Skin of body (tissue), 2 donors: Measurements from ENCODE around the gene FBXO11. TPM values are rescaled to one million over a fixed set of nuclear protein-coding genes. Genes with fewer than 3 reads are reported as not detected.
A peak's percentile ranks its signal among the peaks of the same experiment; 100 is the strongest.
"Not testable (repeated sequence)": the region's sequence is repeated elsewhere in the genome, so short reads cannot be mapped to it uniquely, and the experiment has no call there.

ENCODE experiments used
- DNase-seq: peaks from one replicate; lab custom pipeline; 2025; lab: John Stamatoyannopoulos, UW
- total RNA-seq: library from RNA; depleted of rRNA; stranded (reverse); fragments of >200 nt; gene quantifications from one replicate; pipeline ENCODE4 v1.2.3, GENCODE V29; 2014

FBXO11 gene
- total RNA-seq, 1 donor from 2014 or later = 109 TPM

DNA sequence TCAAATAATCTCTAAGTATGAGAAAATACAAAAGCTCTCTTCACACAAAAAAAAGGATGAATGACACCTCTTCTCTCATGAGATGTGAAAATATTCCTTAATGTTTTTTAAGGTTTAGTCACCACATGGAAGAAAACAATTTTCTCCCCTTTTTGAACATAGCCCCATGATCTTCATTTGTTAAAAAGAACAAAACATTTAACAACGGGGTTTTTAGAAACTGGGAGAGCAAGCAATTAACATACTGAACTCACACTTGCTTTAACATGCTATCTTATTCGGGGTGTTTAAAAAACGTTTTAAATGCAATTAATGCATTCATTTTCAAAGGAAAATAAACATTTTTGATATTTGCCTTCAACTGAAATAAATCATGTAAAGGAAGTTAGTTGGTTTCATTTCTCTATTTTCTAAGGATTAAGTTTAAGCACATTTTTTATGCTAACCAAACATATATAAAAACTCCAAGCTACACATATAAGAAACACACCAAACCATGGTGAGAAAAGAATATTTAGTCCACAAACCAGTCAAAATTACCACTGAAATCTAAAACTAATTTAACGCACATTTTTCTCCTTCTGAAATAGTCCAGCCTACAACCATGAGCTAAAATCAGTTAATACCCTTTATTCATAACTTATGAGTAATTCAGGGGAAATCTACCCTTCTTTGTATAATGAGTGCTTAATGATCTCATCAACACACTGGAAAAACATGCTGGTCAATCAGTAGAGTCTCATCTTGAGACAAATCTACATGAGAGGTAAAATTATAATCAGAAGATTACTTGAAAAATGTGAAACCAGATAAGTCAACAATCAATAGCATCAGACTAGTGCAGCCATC lies 8.2 kb downstream of the FBXO11 start:
- no peak for DNase-seq

DNA sequence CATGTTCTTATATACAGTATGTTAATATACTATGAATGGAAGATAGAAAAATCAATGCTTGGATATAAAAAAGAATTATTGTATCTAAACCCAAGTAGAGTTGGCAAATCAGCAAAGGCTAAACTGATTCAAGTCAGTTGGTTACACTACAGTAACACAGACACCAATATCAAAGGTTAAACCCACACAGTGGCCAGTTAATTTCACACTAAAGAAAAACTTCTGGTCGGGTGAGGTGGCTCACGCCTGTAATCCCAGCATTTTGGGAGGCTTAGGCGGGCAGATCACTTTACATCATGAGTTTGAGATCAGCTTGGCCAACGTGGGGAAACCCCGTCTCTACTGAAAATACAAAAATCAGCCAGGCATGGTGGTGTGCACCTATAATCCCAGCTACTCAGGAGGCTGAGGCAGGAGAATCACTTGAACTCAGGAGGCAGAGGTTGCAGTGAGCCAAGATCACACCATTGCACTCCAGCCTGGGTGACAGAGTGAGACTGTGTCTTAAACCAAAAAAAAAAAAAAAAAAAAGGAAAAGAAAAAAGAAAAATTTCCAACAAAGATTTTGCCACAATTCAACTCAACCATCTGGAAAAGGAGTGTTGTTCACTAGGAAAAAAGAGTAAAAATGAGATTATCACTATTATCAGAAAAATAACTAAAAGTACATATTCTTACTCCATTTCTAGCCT lies 9.0 kb downstream of the FBXO11 start:
- not testable (repeated sequence) for DNase-seq

DNA sequence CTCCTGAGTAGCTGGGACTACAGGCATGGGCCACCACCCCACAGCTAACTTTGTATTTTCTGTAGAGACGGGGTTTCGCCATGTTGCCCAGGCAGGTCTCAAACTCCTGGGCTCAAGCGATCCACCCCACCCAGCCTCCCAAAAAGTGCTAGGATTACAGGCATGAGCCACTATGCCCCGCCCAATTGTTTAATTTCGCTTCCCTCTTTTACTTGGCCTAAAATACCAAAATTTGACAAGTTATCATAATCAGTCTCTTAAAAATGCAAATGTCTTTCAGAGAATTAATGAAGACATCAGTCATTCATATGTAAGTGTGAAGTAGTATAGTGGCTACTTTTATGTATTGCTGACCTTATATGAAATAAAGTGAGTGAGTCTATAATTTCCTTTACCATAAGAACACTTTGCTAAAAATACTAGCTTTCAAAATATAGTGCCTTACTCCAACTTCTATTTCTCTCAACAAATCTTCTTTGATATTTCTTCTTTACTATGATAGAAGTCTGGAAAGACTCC lies 9.8 kb downstream of the FBXO11 start:
- no peak for DNase-seq

DNA sequence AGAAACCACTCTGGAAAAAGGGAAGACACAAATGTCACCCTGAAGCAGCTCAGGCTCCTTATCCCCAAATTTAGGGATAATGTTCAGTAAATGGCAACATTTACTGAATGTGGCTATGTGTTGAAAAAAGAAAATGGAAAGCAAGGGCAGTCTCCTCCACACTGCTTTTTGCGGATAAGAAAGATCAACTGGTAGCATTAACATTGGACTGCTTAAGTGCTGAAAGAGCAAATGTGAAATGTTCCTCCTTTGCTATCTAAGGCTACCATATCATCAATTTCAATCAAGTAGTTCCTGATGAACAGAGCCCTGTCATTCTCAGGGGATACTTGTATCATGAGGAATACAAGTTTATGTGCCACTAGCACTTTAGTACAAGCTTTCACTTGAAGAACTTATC lies 12.5 kb downstream of the FBXO11 start:
- no peak for DNase-seq

DNA sequence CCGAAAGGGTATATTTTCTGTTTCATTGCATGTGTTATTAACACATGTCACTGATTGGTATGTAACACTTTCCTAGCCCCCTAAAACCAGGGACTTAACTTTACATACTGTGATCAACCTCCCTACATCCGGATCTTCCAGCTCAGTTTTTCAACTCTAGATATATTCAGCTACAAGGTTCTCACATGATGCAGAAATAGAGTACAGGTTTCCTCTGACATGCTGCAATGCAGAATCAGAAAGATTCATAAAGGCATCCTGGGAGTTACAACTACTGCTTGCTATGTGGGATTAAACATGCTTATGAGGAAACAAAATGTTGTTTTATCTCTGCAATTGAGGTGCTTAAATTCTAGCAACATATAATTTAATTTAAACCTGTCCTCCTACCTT lies 14.0 kb downstream of the FBXO11 start:
- DNase-seq = no peak

DNA sequence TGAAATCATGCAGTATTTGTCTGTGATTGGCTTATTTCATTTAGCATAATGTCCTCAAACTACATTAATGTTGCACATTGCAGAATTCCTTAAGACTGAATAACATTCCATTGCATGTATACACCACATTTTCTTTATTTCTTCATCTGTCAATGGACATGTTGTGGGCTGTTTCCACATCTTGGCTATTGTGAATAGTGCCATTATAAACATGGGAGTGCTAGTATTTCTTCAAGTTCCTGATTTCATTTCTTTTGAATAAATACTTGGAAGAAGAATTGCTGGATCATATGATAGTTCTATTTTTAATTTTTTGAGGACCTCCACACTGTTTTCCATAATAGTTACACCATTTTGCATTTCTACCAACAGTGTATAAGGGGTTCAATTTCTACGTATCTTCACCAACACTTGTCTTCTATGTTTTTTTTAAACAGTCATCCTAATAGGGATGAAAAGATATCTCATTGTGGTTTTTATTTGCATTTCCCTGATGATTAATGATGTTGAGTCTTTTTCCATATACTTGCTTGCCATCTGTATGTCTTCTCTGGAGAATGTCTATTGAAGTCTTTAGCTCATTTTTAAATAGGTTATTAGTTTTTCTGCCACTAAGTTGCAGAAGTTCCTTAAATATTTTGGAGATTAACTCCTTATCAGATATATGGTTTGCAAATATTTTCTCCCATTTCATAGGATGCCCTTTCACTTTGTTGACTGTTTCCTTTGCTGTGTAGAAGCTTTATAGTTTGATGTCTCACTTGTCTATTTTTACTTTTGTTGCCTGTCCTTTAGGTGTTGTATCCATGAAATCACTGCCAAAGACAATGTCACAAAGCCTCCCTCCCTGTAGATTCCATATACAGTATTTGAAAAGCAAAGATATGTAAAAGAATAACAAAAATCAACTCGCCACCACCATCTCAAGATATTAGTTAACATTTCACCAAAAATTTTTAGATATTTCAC lies 14.6 kb downstream of the FBXO11 start:
- DNase-seq = no peak

DNA sequence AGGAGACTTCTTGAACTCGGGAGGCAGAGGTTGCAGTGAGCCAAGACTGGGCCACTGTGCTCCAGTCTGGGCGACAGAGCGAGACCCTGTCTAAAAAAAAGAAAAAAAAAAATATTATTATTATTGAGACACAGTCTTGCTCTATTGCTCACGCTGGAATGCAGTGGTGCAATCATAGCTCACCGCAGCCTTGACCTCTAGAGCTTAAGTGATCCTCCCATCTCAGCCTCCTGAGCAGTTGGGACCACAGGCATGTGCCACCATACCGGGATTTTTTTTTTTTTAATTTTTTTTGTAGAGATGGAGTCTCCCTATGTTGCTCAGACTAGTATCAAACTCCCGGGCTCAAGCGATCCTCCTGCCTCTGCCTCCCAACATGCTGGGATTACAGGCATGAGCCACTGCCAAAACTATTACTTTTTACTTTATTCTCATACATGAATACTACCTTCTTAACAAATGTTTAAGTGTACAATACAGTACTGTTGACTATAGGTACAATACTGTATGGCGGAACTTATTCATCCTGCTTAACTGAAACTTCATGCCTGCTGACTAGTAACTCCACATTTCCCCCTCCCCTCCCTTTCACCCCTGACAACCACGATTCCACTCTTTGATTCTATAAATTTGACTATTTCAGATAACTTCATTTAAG lies 15.5 kb downstream of the FBXO11 start:
- no peak for DNase-seq

DNA sequence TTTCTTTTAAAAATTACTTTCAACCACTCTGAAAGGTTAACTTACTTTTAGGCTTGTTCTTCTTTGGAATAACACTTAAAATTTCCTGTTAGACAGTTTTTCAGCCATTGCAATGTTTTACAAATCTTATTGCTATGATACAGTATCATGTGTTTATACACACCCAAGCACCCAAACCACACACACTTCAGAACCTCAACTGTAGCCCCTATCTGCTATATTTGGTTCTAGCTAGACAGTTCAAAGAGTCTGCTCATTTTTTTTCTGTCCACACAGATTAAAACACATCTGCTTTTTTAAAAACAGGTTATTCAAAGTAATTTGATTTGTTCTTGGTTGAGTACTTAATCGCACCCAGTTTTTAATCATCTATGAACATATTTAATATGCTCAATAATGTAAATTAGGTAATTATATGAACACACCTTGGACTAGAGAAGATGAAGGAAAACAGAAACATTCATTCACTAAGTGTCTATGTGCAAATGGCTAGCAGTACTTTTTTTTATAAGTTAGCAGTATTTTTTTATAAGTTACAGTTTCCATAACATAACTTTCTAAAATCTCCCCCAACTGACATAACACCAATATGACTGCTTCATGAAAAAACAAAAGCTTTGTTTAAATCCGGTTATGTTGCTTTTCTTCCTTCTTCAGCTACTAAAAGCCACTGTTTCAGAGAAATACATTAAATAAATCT lies 17.6 kb downstream of the FBXO11 start:
- no peak for DNase-seq

DNA sequence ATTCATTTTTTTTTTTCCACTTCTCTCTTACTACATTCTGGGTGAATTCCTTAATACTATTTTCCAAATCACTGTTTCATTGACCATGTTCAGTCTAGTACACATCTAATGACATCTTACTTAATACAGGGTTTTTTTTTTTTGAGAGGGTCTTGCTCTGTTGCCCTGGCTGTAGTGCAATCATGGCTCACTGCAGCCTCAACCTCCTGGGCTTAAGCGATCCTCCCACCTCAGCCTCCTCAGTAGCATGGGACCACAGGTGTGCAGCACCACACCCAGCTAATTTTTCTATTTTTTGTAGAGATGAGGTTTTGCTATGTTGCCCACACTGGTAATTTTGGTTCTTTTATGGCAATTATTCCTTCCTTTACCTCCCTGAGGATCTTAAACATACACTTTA lies 29.4 kb downstream of the FBXO11 start:
- no peak for DNase-seq

DNA sequence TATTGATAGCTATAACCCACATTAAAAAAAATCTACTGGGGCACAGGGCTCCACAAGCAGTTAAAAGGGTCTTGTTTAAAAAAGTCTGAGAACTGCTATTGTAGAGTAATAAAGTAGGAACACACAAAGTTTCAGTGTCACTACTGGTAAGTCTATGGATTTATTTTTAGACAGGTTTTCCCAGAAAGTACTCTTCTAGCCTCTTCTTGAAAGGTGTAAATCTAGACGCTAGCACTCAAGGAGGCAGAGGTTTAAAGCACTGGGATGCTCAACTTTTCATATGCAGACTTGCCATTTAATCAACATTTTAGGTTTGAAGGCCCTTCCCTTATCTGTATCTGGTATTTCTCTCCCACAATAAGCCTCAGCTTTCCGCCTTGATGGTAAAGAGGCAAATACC lies 33.4 kb downstream of the FBXO11 start:
- no peak for DNase-seq

DNA sequence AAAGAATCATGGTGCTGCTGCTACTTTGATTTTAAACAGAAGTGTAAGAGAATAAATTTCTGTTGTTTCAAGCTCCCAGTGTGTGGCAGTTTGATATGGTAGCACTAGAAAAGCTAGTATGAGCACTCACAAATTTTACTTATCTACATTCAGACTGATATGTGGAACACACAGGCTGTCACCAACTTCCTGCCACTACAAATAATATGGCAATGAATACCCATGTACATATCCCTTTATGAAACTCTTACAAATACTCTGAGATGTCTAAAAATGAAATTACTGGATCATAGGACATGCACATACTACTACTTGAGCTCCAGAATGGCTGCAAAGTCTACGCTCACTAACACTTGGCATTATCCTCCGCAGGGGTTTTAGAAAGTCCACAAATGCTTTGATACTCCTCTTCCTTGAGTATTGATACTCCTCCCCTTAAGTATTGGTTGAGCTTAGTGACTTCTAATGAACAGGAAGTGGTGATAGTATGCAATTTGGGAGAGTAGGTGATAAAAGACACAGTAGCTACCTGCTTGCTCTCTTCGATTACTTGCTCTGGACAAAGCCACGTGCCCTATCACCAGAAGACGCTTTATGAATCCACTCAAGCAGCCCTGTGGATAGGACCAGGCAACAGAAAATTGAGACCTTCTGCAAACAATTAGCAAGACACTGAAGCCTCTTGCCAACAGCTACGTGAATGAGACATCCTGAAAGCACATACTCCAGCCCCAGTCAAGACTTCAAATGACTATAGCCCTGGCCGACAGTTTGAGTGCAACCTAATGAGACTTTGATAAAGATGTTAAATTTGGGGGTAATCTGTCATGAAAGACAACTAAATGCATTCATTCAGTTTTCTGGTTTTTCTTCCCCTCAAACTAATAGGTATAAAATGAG lies 35.4 kb downstream of the FBXO11 start:
- no peak for DNase-seq

DNA sequence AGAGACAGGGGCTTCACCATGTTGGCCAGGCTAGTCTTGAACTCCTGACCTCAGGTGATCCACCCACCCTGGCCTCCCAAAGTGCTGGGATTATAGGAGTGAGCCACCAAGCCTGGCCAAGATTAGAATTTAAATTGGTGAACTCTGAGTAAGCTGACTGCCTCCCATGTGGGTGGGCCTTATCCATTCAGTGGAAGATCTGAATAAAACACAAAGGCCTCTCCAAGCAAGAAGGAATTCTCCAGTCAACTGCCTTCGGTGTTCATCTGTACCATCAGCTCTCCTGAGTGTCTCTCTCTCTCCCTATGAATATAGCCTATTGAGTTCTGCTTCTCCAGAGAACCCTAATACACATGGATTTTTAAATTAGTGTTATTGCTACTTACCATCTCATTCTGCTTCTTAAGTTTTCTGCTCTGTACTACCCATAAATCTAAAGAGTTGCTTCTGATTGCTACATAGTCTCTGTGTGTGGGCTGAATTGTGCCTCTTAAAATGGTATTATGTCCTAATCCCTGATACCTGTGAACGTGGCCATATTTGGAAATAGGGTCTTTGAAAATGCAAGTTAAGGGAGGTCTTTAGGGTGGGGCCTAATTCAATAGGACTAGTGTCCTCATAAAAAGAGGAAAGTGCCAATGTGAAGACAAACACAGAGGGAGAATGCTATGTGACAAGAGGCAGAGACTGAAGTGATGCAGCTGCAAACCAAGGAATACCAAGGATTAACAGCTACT lies 36.3 kb downstream of the FBXO11 start:
- DNase-seq = no peak

DNA sequence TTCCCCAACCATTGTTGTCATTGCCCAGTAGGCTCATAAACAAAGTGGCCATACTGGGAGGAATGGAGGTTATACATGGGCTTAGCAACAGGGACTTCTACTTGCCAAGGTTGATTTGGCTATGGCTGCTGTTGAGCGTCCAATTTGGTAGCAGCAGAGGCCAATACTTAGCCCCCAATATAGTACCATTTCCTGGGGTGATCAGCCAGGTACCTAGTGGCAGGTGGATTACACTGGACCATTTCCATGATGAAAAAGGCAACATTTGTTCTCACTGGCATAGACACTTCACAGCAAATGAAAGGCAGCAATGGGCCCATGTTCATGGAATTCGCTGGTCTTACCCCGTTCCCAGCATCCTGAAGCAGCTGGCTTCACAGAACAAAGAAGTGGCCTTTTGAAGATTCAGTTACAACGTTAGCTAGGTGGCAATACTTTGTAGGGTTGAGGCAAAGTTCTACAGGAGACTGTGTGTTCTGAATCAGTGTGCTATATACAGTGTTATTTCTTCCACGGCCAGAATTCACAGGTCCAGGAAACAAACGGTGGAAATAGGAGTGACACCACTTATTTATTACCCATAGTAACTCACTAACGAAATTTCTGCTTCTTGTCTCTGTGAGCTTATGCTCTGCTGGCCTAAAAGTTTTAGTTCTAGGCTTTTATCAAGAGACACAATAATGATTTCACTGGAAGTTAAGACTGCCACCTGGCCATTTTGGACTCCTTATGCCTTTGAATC lies 37.5 kb downstream of the FBXO11 start:
- DNase-seq = no peak

DNA sequence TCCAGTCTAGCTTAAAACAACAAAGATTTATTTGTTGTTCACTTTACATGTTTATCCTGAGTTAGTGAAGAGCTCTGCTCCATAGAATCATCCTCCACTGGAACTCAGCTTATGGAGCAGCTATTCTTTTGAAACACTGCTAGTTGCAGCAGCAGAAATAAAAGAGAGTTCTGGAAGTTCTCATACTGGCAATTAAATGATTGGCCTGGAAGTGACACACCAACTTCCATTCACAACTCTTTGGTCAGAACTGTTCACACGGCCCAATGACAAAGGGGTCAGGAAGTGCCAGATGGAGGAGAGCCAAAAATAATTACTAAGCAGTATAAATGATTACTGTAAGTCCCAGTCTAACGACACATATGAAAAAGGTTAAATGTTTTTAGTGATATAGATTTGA lies 39.1 kb downstream of the FBXO11 start:
- DNase-seq = peak; percentile 42

DNA sequence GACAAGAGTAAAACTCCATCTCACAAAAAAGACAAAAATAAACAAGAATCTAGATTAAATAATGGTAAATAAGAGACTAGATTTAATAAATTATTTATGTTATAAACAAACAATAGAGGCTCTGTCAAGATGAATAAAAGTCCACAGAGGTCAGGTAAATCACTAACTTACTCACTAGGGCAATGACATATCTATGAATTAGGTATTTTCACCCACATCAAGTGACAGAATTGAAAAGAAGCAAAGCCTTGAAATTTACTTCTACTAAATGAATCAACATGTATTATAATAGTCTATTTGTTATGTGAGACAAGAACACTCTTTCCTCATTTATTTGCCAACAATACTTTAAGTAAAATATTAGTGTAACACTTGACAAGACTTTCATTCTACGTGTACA lies 41.7 kb downstream of the FBXO11 start:
- DNase-seq = no peak

DNA sequence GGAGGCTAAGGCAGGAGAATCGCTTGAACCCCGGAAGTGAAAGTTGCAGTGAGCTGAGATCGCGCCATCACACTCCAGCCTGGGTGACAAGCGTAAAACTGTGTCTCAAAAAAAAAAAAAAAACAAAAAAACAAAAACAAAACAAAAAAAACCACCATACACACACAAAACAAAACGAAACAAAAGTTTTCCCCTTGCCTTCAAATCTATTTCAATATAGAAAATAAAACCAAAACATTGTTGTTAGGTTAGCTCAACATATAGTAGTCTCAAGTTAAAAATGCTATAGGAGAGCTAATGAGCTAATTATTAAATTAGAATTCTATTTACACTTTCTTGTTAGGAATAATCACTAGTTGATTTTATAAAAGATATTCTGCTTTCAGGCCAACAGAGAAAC lies 43.3 kb downstream of the FBXO11 start:
- no peak for DNase-seq

DNA sequence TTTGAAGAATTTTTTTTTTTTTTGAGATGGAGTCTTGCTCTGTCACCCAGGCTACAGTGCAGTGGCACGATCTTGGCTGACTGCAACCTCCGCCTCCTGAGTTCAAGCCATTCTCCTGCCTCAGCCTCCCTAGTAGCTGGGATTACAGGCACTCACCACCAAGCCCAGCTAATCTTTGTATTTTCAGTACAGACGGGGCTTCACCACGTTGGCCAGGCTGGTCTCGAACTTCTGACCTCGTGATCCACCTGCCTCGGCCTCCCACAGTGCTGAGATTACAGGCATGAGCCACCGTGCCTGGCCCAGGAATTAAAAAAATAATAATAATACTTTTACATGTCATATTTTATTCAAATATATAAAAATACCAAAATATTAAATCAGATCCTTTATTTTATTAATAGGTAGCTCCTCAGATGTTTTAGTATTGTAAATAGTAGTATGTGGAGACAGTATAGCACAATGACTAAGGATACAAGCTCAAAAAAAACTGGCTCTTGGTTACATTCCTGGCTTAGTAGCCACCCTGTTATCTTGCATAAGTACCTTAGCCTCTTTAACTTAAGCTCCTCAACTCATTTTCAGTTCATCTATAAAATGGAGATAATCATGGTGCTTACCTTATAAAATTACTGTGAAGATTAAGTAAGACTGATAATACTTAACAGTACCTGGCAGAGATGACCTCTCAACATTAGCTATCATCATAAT lies 53.1 kb downstream of the FBXO11 start:
- not testable (repeated sequence) for DNase-seq
